Adrenal gland (tissue), 5 donors: ENCODE data around the gene GPRC5D.

ENCODE experiments used
- CTCF ChIP-seq, 6 experiments: fragments of 450-650 bp in 4 of 6; fragments of 200-600 bp in 2 of 6; sonication (generic) in 1 of 6; IDR thresholded peaks; 1 replicate in 5 of 6; 2 replicates in 1 of 6; pipeline versions ENCODE4 v1.5.1 to v1.8.0; 2016 to 2021; ENCODE audit warnings: antibody characterized with exemption in 6 of 6, mild to moderate bottlenecking in 2 of 6, moderate library complexity in 1 of 6
- POLR2A ChIP-seq, 2 donors: fragments of 450-650 bp; IDR thresholded peaks; one replicate each; pipeline ENCODE4 v1.6.1; 2017; ENCODE audit warnings: antibody characterized with exemption in 2 of 2, mild to moderate bottlenecking in 2 of 2, moderate library complexity in 1 of 2
- donor health status: DM: no; HTN: no; CAD: no.

DNA sequence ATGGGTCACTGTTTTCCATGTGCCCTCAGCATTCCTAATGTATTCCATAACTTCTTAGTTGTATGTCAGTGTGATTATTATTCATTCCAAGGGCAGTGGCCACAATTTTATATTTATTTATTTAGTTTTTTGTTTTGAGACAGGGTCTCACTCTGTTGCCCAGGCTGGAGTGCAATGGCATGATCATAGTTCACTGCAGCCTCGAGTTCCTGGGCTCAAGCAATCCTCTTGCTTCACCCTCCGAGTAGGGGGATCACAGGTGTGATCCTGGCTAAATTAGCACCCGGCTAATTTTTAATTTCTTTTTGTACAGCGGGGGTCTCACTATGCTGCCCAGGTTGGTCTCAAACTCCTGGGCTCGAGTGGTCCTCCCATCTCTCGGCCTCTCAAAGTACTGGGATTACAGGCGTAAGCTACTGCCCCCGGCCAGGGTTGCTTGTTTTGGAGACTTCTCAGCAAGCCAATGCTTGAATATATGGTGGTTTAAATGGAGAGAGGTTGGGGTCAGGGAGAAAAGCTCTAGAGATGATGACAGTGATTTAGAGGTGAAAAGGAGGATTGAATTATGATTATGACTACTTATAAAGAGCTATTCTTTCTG lies 53.0 kb downstream of the GPRC5D start:
- no peak for TF ChIP-seq POLR2A (IDR thresholded peaks at IDR 0.05)
- TF ChIP-seq CTCF (IDR thresholded peaks at IDR 0.05): no peak
